ENCODE data around the gene TSPAN18. TPM values are rescaled to one million over a fixed set of nuclear protein-coding genes. Genes with fewer than 3 reads are reported as not detected.

TSPAN18 gene
- total RNA-seq, 3 donors from 2014 or later: 1.0 to 2.0 (median 1.8) TPM

DNA sequence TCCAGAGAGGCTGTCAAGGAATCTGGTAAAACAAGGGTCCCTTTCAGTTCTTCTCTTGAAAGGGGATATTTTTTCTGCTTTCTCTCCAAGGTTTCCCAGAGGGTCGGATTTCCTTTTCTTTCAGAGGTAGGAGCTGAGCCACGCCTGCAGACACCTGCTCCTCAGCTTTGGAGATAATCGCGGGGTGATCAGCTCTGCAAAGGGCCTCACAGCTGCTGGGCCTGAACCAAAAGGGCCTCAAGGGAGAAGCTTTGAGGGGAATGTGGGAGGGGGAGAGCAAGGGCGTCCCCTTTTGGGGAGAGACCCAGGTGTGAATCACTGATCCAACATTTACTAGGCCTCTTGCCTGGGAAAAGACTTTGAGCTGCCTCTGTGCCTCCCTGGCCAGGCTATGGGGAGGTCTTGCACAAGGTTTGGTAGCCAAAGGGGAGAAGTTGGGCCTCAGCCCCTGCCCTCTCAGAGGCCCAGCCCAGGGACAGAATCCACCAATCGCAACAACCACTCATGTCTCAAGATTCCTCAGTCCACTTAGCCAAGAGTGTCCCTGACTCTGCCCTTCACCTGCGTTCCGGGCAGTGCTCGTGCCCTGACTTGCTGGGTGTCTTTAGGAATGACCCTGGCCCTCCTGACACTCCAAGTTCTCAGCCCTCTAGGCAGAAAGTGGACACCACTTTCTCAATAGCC, 237.9 kb downstream of the TSPAN18 start:
- Histone ChIP-seq H3K27ac (no peak overlapping the region), H3K4me3 (no peak overlapping the region), H3K9me3 (no peaks in the 10 kb centered on the region), H3K27me3 (no peaks in the 10 kb centered on the region), H3K36me3 (no peaks in the 10 kb centered on the region), H3K4me1 (no peaks in the 10 kb centered on the region)
- DNase-seq (ENCODE audit: low spot score in 2 of 2): no peak
- intact Hi-C loops (cut with DNase I; ENCODE audit: low total_unique reads): no loop called here
- TF ChIP-seq CTCF (IDR thresholded peaks at IDR 0.05): no peak
- TF ChIP-seq POLR2A (IDR thresholded peaks at IDR 0.05): no peak
- no peak for TF ChIP-seq POLR2AphosphoS5 (IDR thresholded peaks at IDR 0.05)

GRCh38 chr11:44966694-44967093, 239.9 kb downstream of the TSPAN18 start:
- no peak overlapping the region for H3K4me3 ChIP-seq
- TF ChIP-seq POLR2A (IDR thresholded peaks at IDR 0.05) (no peak), CTCF (IDR thresholded peaks at IDR 0.05) (no peak), POLR2AphosphoS5 (IDR thresholded peaks at IDR 0.05) (no peak)
- DNase-seq (ENCODE audit: low spot score in 2 of 2): no peak
- intact Hi-C loops (cut with DNase I; ENCODE audit: low total_unique reads): no loop called here
- H3K27ac ChIP-seq: no peak overlapping the region
- H3K36me3 ChIP-seq: no peaks in the 10 kb centered on the region
- no peaks in the 10 kb centered on the region for H3K9me3 ChIP-seq
- H3K4me1 ChIP-seq: no peaks in the 10 kb centered on the region
- H3K27me3 ChIP-seq: no peaks in the 10 kb centered on the region

DNA sequence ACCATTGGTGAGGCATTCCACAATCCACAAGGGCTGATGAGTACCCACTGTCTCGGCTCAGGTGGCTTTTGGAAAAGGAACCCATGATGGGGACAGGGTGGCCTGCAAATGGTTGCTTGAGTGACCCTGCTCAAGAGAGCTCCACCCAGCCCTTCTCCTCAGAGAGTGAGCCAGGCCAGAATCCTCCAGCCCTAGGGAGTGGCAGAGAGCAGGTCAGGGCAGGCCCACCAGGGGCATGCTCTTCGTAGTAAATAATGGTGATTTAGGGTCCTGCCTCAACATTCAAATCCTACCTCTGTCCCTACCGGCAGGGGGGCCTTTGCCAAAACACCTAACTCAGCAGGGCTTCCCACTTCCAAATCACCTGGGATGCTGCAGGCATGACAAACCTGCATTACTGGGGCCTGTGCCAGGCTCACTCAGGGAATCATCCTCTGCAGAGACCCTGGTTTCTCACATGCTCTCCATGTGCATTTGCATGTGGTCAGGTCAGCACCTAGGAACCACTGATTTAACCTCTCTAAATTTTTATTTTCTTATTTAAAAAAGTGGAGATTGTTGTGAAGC, 241.3 kb downstream of the TSPAN18 start:
- Histone ChIP-seq H3K9me3 (no peaks in the 10 kb centered on the region), H3K27ac (no peak overlapping the region), H3K36me3 (no peaks in the 10 kb centered on the region), H3K4me3 (no peak overlapping the region), H3K27me3 (no peaks in the 10 kb centered on the region), H3K4me1 (no peaks in the 10 kb centered on the region)
- intact Hi-C loops (cut with DNase I; ENCODE audit: low total_unique reads): no loop called here
- no peak for TF ChIP-seq CTCF (IDR thresholded peaks at IDR 0.05)
- no peak for DNase-seq (ENCODE audit: low spot score in 2 of 2)

- intact Hi-C loops (cut with DNase I; ENCODE audit: low total_unique reads): no loop called here
- Histone ChIP-seq H3K9me3 (no peaks in the 10 kb centered on the region), H3K36me3 (no peaks in the 10 kb centered on the region), H3K4me1 (no peaks in the 10 kb centered on the region), H3K27ac (no peak overlapping the region), H3K27me3 (no peaks in the 10 kb centered on the region), H3K4me3 (no peak overlapping the region)
- DNase-seq (ENCODE audit: low spot score in 2 of 2): no peak
- TF ChIP-seq POLR2A (IDR thresholded peaks at IDR 0.05): no peak
These were observed 241.7 kb downstream of the TSPAN18 start for GRCh38 chr11:44968510-44968909.

DNA sequence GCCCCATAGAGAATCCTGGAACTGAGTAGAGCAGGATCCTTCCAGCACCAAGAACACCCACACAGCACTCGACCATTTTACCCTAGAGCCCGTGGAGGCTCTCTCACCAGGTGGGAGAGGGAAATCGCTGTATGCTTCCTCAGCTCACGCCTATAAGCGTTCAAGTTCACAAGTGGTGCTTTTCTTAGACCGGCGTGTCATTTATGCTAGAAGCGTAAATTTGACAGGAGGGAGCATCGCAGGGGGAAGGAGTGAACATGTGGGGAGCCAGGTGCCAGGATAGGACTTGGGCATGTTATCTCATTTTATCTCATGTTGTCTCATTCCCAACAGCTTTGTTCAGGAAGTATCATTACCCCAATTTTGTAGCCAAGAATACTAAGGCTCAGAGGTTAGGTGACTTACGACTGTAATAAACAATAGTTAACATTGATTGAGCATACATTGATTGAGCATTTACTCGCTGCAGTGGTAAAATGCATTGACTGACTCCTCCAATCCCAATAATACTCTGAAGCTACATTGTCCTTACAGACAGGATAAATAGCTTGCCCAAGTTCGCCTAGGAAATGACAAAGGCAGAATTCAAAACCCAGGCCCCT, 243.0 kb downstream of the TSPAN18 start:
- no peaks in the 10 kb centered on the region for H3K4me1 ChIP-seq
- DNase-seq (ENCODE audit: low spot score in 2 of 2): no peak
- no peaks in the 10 kb centered on the region for H3K36me3 ChIP-seq
- intact Hi-C loops (cut with DNase I; ENCODE audit: low total_unique reads): no loop called here
- H3K27me3 ChIP-seq: no peaks in the 10 kb centered on the region
- TF ChIP-seq POLR2AphosphoS5 (IDR thresholded peaks at IDR 0.05): no peak
- no peaks in the 10 kb centered on the region for H3K9me3 ChIP-seq
- H3K27ac ChIP-seq: no peak overlapping the region
- H3K4me3 ChIP-seq: no peak overlapping the region

DNA sequence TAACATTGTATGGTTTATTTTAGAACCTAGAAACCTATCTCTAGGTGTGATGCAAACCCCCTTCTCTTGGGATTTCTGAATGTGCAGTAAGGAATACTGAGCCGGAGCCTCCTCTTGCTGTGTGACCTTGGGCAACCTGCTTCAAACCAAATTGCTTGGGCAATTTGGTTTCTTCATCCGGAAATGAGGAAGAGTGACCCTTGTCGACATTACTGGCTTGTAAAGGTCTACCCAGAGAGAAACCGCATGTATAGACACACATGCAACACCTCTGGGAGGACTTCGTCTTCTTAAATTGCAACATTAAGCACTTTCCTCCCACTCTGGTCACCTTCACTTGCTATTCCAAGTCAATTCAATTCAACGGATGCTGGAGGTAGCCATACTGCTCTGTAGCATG, 243.5 kb downstream of the TSPAN18 start:
- H3K36me3 ChIP-seq: no peaks in the 10 kb centered on the region
- no peaks in the 10 kb centered on the region for H3K27me3 ChIP-seq
- no peaks in the 10 kb centered on the region for H3K4me1 ChIP-seq
- no peaks in the 10 kb centered on the region for H3K9me3 ChIP-seq
- H3K27ac ChIP-seq: no peak overlapping the region
- TF ChIP-seq CTCF (IDR thresholded peaks at IDR 0.05): no peak
- TF ChIP-seq POLR2AphosphoS5 (IDR thresholded peaks at IDR 0.05): no peak
- no peak for TF ChIP-seq POLR2A (IDR thresholded peaks at IDR 0.05)
- H3K4me3 ChIP-seq: no peak overlapping the region
- no peak for DNase-seq (ENCODE audit: low spot score in 2 of 2)
- intact Hi-C loops (cut with DNase I; ENCODE audit: low total_unique reads): no loop called here

Measured in breast epithelium (tissue), 4 donors.